CD14-positive monocyte (primary cell): ENCODE results near the gene OSBPL10. TPM values are rescaled to one million over a fixed set of nuclear protein-coding genes. Genes with fewer than 3 reads are reported as not detected.

ENCODE experiments used
- DNase-seq, 3 donors: peaks; one replicate each; pipeline ENCODE4 v3.0.0-alpha.2; 2011 to 2022
- H2AFZ ChIP-seq: 2 replicates; pipeline ENCODE4 v1.6.0; 2012; ENCODE audit warnings: mild to moderate bottlenecking, low read depth, low read length, inconsistent platforms; ENCODE audit not compliant: insufficient read depth, poor library complexity, severe bottlenecking
- H3K27ac ChIP-seq, 2 donors: 1 replicate in 1 of 2; 2 replicates in 1 of 2; pipeline ENCODE4 v1.5.1; 2012 to 2013; ENCODE audit warnings: low read length in 2 of 2, control low read depth in 1 of 2, inconsistent platforms in 1 of 2, low read depth in 1 of 2, mild to moderate bottlenecking in 1 of 2
- H3K27me3 ChIP-seq, 2 donors: one replicate each; pipeline versions ENCODE4 v1.6.0 to v1.6.1; 2011 to 2013; ENCODE audit warnings: low read length in 2 of 2; ENCODE audit not compliant: control insufficient read depth in 2 of 2, insufficient read depth in 2 of 2
- H3K36me3 ChIP-seq, 2 donors: replicated peaks in 1 of 2; 1 replicate in 1 of 2; 2 replicates in 1 of 2; pipeline versions ENCODE4 v1.5.1 to v1.6.1; 2012 to 2013; ENCODE audit warnings: low read length in 2 of 2, control low read depth in 1 of 2, inconsistent platforms in 1 of 2, mild to moderate bottlenecking in 1 of 2; ENCODE audit not compliant: insufficient read depth in 2 of 2, control insufficient read depth in 1 of 2
- H3K4me1 ChIP-seq, 2 donors: 1 replicate in 1 of 2; 2 replicates in 1 of 2; pipeline versions ENCODE4 v1.5.1 to v1.6.1; 2012 to 2013; ENCODE audit warnings: low read length in 2 of 2, control low read depth in 1 of 2, inconsistent platforms in 1 of 2, mild to moderate bottlenecking in 1 of 2, moderate library complexity in 1 of 2; ENCODE audit not compliant: insufficient read depth in 2 of 2, control insufficient read depth in 1 of 2
- H3K4me2 ChIP-seq: replicated peaks from 2 replicates; pipeline ENCODE3; 2012; ENCODE audit warnings: low read length, moderate library complexity, mild to moderate bottlenecking; ENCODE audit not compliant: poor library complexity, severe bottlenecking; ENCODE audit errors: extremely low read depth
- H3K4me3 ChIP-seq, 3 experiments: fragments of 200-600 bp in 1 of 3; sonication (generic) in 1 of 3; replicated peaks in 1 of 3; 1 replicate in 2 of 3; 2 replicates in 1 of 3; pipeline ENCODE4 v1.5.1; 2011 to 2013; ENCODE audit warnings: low read length in 3 of 3, mild to moderate bottlenecking in 3 of 3, control low read depth in 2 of 3, low read depth in 2 of 3, inconsistent platforms in 1 of 3, moderate library complexity in 1 of 3
- H3K79me2 ChIP-seq: 2 replicates; pipeline ENCODE4 v1.6.0; 2012; ENCODE audit warnings: mild to moderate bottlenecking, control low read depth, inconsistent platforms, low read length, moderate library complexity; ENCODE audit not compliant: insufficient read depth
- H3K9ac ChIP-seq: 2 replicates; pipeline ENCODE4 v1.6.0; 2017; ENCODE audit warnings: low read length, mild to moderate bottlenecking; ENCODE audit not compliant: insufficient read depth, poor library complexity, severe bottlenecking
- H3K9me3 ChIP-seq, 2 donors: replicated peaks in 1 of 2; 1 replicate in 1 of 2; 2 replicates in 1 of 2; pipeline versions ENCODE4 v1.5.1 to v1.6.1; 2012 to 2013; ENCODE audit warnings: low read length in 2 of 2, control low read depth in 1 of 2; ENCODE audit not compliant: control insufficient read depth in 1 of 2, insufficient read depth in 1 of 2
- H4K20me1 ChIP-seq: 2 replicates; pipeline ENCODE4 v1.6.0; 2012; ENCODE audit warnings: mild to moderate bottlenecking, low read length, control low read depth, moderate library complexity; ENCODE audit not compliant: insufficient read depth
- H3K27ac Mint-ChIP-seq, 7 donors: one replicate each; pipeline ENCODE4 v1.8.0; 2020; ENCODE audit warnings: mild to moderate bottlenecking in 7 of 7, mixed read lengths in 7 of 7, moderate library complexity in 6 of 7, inconsistent platforms in 2 of 7
- H3K27me3 Mint-ChIP-seq, 3 donors: one replicate each; pipeline ENCODE4 v1.8.0; 2021 to 2022; ENCODE audit warnings: low read depth in 3 of 3, mild to moderate bottlenecking in 3 of 3, mixed read lengths in 3 of 3, moderate library complexity in 3 of 3, inconsistent platforms in 1 of 3
- H3K36me3 Mint-ChIP-seq, 2 donors: one replicate each; pipeline ENCODE4 v1.8.0; 2020; ENCODE audit warnings: mixed read lengths in 2 of 2, inconsistent platforms in 1 of 2, mild to moderate bottlenecking in 1 of 2
- H3K4me1 Mint-ChIP-seq: one replicate; pipeline ENCODE4 v1.8.0; 2020; ENCODE audit warnings: mild to moderate bottlenecking, mixed read lengths
- H3K4me3 Mint-ChIP-seq, 2 donors: one replicate each; pipeline ENCODE4 v1.8.0; 2020; ENCODE audit warnings: mild to moderate bottlenecking in 2 of 2, mixed read lengths in 2 of 2, moderate library complexity in 1 of 2
- H3K9me3 Mint-ChIP-seq, 7 donors: one replicate each; pipeline ENCODE4 v1.8.0; 2020 to 2022; ENCODE audit warnings: mixed read lengths in 7 of 7, mild to moderate bottlenecking in 6 of 7, moderate library complexity in 6 of 7, inconsistent platforms in 2 of 7
- WGBS: methylation state at CpG from one replicate; pipeline ENCODE4 v1.1.5; 2013; ENCODE audit warnings: missing lambda C conversion rate; ENCODE audit not compliant: insufficient coverage; 5-methylcytosine and 5-hydroxymethylcytosine counted together
- intact Hi-C, 2 donors: fragments of 100-400 bp; cut with micrococcal nuclease; formaldehyde crosslinking; loops; one replicate each; pipeline versions ENCODE4 v1.15.0 to v1.15.1; 2023
- polyA plus RNA-seq, 3 donors: library from polyadenylated mRNA; depleted of rRNA in 1 of 3; unstranded in 2 of 3; stranded (reverse) in 1 of 3; fragments of 300-500 nt in 2 of 3; fragments of >200 nt in 1 of 3; fragmentation: Illumina TruSeq in 2 of 3; gene quantifications; 1 replicate in 2 of 3; 2 replicates in 1 of 3; pipeline ENCODE4 v1.2.3, GENCODE V29; 2012 to 2021
- TF ChIP-seq, protein P1 (sequence below): fragments of 200-600 bp; IDR thresholded peaks from one replicate; pipeline ENCODE4 v1.8.0; 2022; ENCODE audit warnings: antibody characterized with exemption, mild to moderate bottlenecking

Gene OSBPL10
- polyA plus RNA-seq, 3 donors: 0.03 TPM; not detected in 2

- Mint-ChIP-seq H3K4me3 (no peak overlapping the region), H3K9me3 (peaks cover 0 to 6% (median 0%) of the 10 kb centered on the region in 7 donors), H3K27me3 (peaks cover 0 to 3% (median 2%) of the 10 kb centered on the region in 3 donors), H3K4me1 (peaks cover 2% of the 10 kb centered on the region), H3K27ac (no peak overlapping the region), H3K36me3 (no peaks in the 10 kb centered on the region)
- no peaks in the 10 kb centered on the region for H4K20me1 ChIP-seq
- TF ChIP-seq, protein P1, sequence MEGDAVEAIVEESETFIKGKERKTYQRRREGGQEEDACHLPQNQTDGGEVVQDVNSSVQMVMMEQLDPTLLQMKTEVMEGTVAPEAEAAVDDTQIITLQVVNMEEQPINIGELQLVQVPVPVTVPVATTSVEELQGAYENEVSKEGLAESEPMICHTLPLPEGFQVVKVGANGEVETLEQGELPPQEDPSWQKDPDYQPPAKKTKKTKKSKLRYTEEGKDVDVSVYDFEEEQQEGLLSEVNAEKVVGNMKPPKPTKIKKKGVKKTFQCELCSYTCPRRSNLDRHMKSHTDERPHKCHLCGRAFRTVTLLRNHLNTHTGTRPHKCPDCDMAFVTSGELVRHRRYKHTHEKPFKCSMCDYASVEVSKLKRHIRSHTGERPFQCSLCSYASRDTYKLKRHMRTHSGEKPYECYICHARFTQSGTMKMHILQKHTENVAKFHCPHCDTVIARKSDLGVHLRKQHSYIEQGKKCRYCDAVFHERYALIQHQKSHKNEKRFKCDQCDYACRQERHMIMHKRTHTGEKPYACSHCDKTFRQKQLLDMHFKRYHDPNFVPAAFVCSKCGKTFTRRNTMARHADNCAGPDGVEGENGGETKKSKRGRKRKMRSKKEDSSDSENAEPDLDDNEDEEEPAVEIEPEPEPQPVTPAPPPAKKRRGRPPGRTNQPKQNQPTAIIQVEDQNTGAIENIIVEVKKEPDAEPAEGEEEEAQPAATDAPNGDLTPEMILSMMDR: no peak
- no peaks in the 10 kb centered on the region for H3K4me1 ChIP-seq
- H2AFZ ChIP-seq: no peak overlapping the region
- no peak overlapping the region for H3K9ac ChIP-seq
- no peak for DNase-seq
- no CpG with 5 or more reads among the region's 2 CpGs for WGBS
- no peak overlapping the region for H3K4me2 ChIP-seq
- no peaks in the 10 kb centered on the region for H3K79me2 ChIP-seq
- no peaks in the 10 kb centered on the region for H3K9me3 ChIP-seq
- H3K36me3 ChIP-seq: no peaks in the 10 kb centered on the region
- H3K27me3 ChIP-seq: no peaks in the 10 kb centered on the region
- H3K27ac ChIP-seq: no peak overlapping the region
- H3K4me3 ChIP-seq: no peak overlapping the region
- intact Hi-C loops: no loop called here
Observed at GRCh38 chr3:32009101-32009500, 28.0 kb upstream of the OSBPL10 start.

GRCh38 chr3:32004113-32004765, 23.2 kb upstream of the OSBPL10 start:
- Histone ChIP-seq H2AFZ (no peak overlapping the region), H3K9ac (no peak overlapping the region), H3K9me3 (no peaks in the 10 kb centered on the region), H4K20me1 (no peaks in the 10 kb centered on the region), H3K27ac (no peak overlapping the region), H3K4me2 (no peak overlapping the region), H3K4me3 (no peak overlapping the region), H3K79me2 (no peaks in the 10 kb centered on the region), H3K4me1 (peaks cover 0 to 8% of the 10 kb centered on the region in 2 donors), H3K36me3 (no peaks in the 10 kb centered on the region), H3K27me3 (no peaks in the 10 kb centered on the region)
- intact Hi-C loops: no loop called here
- H3K36me3 Mint-ChIP-seq: no peaks in the 10 kb centered on the region
- H3K4me1 Mint-ChIP-seq: peaks cover 10% of the 10 kb centered on the region
- DNase-seq: no peak
- no peaks in the 10 kb centered on the region for H3K27me3 Mint-ChIP-seq
- H3K27ac Mint-ChIP-seq: no peak overlapping the region
- peaks cover 0 to 3% (median 0%) of the 10 kb centered on the region in 7 donors for H3K9me3 Mint-ChIP-seq
- 100% methylated on average over 4 of the region's 5 CpGs for WGBS
- H3K4me3 Mint-ChIP-seq: no peak overlapping the region
- TF ChIP-seq, protein P1: no peak
